Fibroblast of peridontal ligament (primary cell): ENCODE results near the gene TMEM125.
A peak's percentile ranks its signal among the peaks of the same experiment; 100 is the strongest.

ENCODE experiments used
- DNase-seq: peaks from one replicate; pipeline ENCODE4 v3.0.0-alpha.2; 2010; ENCODE audit errors: extremely low read depth

The TMEM125 gene

GRCh38 chr1:43269627-43270375 lies at the start of gene TMEM125:
TMEM125 (plus strand) TSS chr1:43269983; CDS start chr1:43272723, 2,740 bp downstream.
- no peak for DNase-seq

DNA sequence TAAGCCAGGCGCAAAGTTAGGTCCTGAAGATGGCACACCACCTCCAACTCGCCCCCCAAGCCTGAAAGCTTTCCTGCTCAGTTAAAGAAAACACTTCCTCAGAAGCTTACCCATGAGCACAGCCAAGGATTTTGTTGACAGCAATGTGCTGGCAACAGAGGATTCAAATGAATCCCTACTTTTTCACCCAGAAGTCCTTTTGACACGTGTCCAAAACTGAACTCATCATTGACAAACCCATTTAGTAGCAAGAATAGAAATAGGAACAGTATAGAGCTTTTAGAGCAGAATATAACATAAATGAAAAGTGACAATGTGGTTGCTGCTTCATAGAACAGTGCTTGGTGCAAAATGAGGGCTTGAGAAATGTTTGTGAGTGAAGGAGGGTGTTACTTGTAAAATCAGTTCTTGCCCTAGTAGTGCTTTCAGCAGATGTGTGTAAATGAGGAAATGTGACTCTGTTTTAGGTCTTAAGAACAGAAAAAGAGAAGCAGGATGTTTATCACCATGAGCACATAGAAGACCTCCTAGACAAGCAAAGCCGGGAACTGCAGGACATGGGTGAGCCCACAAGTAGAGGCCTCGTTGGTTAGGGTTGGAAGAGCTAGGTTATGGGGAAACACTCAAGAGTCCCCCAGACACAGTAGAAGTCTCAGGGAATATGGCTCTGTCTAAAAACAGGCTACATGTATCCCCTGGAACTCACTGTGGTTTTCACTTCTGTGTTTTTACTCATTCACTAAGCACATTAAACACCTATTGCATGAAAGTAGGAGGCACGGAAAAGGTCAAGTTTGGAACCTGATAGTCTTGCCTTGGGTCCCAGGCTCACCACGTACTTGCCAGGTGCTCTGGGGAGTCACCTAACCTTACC lies 48.6 kb upstream of the TMEM125 start:
- no peak for DNase-seq

DNA sequence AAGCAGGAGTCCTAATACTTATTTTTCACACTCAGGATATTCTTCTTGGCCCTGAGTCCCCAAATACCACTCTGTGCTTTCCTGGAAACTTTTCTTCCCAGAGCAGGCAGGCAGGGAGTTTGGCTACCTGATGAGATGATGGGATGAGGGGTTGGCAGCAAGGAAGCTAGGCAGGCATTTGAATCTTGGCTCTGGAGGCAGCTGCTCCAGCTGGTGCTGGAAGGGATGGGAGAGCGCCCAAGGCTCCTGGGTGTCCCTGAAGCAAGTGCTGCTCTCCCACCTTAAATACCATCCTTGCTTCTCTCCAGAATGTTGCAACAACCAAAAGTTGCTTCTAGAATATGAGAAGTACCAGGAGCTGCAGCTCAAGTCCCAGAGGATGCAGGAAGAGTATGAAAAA lies 48.0 kb upstream of the TMEM125 start:
- DNase-seq: no peak

DNA sequence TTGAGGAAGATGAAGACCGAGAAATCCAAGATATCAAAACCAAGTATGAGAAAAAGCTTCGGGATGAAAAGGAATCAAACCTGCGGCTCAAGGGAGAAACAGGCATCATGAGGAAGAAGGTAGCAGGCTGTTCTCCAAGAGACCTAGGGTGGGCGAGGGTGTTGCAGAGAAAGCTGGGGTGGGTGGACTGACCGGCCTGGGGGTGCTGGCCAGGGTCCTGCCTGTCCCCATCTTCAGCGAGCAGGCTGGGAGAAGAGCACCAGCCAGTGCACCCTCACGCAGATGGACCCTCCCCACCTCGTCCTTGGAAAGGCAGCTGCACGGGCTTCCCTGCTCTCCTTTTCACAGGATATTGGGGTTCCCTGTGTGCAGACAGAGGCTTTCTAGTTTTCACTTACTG lies 46.9 kb upstream of the TMEM125 start:
- DNase-seq: no peak

DNA sequence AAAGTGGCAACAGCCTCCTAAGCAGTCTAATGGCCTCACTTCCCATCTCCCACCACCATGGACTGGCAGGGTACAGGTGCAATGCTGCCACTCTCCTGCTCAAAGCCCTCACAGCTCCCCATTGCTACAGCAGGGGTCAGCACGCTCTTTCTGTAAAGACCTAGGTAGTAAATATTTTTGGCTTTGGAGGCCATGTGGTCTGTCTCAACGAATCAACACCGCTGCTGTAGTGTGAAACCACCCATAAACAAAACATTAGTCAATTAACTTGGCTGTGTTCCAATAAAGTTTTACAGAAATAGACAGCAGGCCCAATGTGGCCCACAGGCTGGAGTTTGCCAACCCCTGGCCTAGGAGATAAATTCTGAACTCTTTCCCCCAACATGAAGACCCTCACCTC lies 44.6 kb upstream of the TMEM125 start:
- DNase-seq: no peak

DNA sequence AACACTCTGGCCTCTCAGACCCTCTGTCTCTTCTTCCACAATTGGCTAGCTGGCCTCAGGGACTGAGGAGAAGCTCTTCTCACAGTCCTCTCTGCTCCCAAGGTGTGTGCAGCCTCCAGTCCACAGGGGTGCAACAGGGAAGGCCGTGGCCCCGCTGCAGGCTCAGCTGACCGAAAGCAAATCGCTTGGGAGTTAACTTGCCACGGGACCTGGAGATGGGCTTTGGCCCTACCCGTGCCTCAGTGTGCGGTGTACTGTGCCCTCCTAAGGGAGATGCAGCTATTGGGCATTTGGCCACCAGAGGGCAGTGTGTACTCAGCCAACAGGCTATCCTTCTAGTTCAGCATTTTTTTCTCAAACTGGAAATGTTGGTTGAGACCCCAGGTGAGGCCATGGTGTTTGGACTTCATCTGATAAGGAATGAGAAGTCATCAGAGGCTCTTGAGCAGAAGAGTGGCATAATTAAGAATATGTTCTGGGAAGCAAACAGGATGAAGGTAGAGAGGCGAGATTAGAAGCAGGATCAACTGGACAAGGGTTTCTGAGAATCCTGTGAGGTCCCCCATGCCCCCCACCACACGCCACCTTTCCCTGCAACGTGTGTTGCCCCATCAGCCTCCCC lies 42.5 kb upstream of the TMEM125 start:
- peak; percentile 76 for DNase-seq

GRCh38 chr1:43229826-43230780 lies 39.7 kb upstream of the TMEM125 start:
- DNase-seq: peak; percentile 73

- peak; percentile 83 for DNase-seq
Observed at GRCh38 chr1:43232074-43232473, 37.7 kb upstream of the TMEM125 start.

GRCh38 chr1:43232482-43232881 lies 37.3 kb upstream of the TMEM125 start:
- DNase-seq: peak; percentile 52

DNA sequence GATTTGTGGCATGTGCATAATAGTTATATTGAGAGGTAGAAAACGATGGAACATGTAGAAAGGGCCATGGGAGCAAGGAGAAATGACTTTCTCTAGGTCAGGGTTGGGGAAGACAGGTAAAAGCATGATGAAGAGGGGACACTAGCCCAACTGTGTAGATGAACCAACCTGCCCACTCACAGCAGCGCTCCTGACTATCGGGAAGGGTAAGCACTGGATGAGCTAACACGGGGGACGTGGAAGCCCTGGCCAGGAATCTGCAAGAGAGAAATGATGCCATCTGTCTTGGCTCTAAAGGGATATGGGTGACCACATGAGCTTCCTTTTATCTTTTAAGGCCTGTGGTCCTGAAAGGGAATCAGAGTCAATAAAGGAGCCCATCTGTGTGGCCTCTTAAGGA lies 36.2 kb upstream of the TMEM125 start:
- no peak for DNase-seq

GRCh38 chr1:43234267-43234666 lies 35.5 kb upstream of the TMEM125 start:
- DNase-seq: no peak

DNA sequence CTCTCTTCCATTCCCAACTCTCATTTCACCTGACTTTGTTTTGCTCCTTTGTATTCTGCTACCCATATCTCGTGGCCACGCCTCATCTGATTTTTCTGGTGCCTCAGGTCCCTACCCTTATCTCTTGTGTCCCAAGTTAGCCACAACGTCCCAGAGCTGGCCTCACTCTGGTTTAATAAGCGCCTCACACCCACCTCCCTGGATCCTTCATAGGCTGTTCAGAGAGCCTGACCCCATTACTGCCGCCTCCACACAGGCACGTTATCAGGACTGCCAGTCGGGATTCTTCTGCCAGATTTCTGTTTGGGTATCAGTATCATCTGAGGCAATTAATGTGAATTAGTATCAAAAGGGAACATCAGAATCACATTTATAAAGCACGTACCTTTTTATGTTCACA lies 34.7 kb upstream of the TMEM125 start:
- DNase-seq: no peak

GRCh38 chr1:43235451-43236121 lies 34.2 kb upstream of the TMEM125 start:
- DNase-seq: no peak

- DNase-seq: no peak
Observed at GRCh38 chr1:43237121-43237520, 32.7 kb upstream of the TMEM125 start.

DNA sequence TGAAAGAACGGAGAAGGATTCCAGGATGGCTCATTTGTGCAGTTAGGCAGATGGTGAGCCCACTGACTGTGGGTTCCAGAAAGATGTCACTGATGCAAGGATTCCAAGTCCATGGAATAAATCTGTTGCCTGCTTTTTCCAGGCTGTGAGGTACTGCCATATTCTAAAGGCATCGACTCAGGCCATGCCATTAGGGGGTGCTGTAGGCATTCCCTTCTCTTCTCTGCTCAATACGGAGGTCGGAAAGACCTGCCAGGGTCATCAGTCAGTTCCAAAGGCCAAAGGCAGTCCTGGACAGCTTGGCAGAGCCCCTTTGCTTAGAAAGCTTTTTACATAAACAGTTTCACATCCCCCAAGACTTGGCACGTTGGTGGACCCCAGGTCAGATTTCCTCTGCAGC lies 31.7 kb upstream of the TMEM125 start:
- peak; percentile 76 for DNase-seq

DNA sequence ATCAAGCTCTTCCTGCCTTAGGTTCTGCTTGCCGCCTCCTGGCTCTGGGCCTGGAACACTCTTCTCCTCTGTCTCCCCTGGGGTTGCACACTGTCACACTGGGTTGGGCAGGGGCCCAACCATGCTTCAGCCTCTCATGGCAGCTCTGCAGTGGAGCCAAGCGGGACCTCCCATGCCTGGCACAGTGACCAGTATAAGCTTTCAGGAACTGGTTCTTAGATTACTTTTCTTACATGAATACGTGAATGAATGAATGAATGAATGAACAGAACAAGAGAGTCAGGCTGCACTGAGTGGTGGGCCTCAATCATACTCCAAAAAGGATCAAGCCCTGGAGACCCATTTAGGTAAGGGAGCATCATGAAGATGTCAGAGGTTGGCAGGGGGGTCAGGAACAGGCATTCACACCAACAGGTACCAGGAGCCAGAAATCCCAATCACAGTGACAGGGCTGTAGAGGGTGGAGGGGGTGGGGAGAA lies 30.8 kb upstream of the TMEM125 start:
- DNase-seq: no peak

- DNase-seq: no peak
Observed at GRCh38 chr1:43239484-43239883, 30.3 kb upstream of the TMEM125 start.

DNA sequence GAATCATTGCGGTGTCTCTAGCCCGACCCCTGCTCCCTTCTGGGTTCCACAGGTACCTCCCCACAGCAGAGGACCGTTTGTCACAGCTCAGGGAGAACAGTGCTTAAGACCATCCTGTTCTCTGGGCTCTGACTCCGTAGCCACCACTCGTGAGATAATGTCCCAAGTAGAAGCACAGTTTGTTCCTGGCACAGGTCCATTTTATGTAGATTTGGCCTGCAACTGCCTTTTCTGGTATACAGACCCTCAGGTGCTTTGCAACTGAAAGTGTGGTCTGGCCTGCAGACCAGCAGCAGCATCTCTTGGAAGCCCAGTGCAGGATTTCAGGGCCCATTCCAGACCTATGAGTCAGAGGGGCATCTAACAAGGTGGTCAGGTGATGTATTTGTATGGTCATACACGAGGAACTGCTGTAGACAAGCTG lies 28.4 kb upstream of the TMEM125 start:
- DNase-seq: peak; percentile 14

DNA sequence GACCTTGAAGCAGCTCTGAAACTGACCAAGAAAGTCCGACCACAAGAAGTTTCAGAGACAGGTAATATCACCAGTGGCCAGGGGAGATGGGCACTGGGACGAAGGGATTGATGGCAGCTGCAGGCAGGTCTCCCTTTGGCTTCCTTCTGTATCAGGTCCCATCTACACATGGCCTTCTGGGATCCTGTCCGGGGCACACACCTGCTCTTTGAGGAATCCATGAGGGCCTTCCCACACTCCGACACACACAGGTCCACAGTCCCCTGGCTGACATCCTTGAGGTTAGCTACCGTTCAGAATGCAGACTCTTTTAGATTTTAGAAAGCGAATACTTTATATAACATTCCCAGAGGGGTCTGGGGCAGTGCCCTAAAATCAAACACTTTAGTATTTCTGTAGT lies 26.5 kb upstream of the TMEM125 start:
- DNase-seq: no peak

DNA sequence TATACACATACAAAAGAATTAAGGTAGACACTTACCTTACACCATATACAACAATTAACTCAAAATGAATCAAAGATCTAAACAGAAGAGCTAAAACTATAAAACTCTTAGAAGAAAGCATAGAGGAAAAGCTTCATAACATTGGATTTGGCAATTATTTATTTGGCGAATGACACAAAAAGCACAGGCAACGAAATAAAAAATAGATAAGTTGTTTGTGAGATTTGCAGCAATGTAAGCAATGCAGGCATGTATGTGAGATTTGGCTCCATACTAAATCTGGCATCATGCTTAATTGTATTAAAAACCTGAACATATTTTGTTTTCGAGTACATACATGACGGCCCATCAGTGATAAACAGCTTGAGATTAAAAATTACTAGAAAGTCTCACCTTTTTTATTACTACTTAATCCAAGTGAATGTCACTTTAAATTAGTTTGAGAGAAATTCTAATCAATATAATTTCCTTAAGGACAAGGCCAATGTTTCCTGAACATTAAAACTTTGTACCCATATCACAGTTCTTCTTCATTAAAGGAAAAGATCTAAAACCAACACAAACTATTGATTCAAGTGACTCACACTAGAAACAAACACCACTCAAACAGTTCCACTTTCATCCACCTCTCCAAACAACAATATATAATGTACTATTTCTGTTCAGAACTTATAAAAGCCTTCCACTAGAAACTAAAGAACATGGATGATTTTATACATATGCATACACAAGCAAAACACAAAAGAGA lies 23.1 kb upstream of the TMEM125 start:
- no peak for DNase-seq
